ENCODE measurements around the gene CNIH1.

GRCh38 chr14:54483846-54484245 is 42.7 kb upstream of the CNIH1 start:
- TF ChIP-seq POLR2A (IDR thresholded peaks at IDR 0.05) (no peak), CTCF (IDR thresholded peaks at IDR 0.05) (no peak)
